ENCODE measurements around the gene FRS2.

Gene FRS2

DNA sequence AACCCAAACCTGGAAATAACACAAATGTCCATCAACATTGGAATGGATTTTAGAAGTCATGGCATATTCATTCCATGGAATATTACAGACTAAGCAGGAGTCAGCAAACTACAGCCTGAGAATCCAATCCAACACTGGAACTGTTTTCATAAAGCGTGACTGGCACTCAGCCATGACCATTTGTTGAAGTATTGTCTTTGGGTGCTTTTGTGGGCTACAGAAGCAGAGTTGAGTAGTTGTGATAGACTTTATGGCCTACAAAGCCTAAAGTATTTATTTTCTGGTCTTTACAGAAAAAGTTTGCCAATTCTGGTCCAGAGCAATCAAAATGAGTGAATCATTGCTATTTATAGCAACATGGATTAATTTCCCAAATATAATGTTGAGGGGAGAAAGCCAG, 34.5 kb upstream of the FRS2 start:
- Histone ChIP-seq H3K27me3 (ENCODE audit: insufficient read depth, low read depth) (no peaks in the 10 kb centered on the region), H2AFZ (ENCODE audit: low read depth) (no peak overlapping the region), H3K4me3 (IDR thresholded peaks at IDR 0.05; ENCODE audit: insufficient read depth, low read depth, low read length) (no peak overlapping the region), H3K4me1 (ENCODE audit: low read depth, poor library complexity, severe bottlenecking) (peaks cover 9% of the 10 kb centered on the region), H3K4me2 (no peak overlapping the region), H3K27ac (no peak overlapping the region), H3K9ac (no peak overlapping the region), H4K20me1 (ENCODE audit: insufficient read depth) (no peaks in the 10 kb centered on the region), H3K79me2 (ENCODE audit: insufficient read depth, low read depth) (no peaks in the 10 kb centered on the region), H3K36me3 (ENCODE audit: insufficient read depth) (no peaks in the 10 kb centered on the region)
- TF ChIP-seq, protein P1, sequence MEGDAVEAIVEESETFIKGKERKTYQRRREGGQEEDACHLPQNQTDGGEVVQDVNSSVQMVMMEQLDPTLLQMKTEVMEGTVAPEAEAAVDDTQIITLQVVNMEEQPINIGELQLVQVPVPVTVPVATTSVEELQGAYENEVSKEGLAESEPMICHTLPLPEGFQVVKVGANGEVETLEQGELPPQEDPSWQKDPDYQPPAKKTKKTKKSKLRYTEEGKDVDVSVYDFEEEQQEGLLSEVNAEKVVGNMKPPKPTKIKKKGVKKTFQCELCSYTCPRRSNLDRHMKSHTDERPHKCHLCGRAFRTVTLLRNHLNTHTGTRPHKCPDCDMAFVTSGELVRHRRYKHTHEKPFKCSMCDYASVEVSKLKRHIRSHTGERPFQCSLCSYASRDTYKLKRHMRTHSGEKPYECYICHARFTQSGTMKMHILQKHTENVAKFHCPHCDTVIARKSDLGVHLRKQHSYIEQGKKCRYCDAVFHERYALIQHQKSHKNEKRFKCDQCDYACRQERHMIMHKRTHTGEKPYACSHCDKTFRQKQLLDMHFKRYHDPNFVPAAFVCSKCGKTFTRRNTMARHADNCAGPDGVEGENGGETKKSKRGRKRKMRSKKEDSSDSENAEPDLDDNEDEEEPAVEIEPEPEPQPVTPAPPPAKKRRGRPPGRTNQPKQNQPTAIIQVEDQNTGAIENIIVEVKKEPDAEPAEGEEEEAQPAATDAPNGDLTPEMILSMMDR (conservative IDR thresholded peaks at IDR 0.05; ENCODE audit: low read depth, low read length), result no peak

DNA sequence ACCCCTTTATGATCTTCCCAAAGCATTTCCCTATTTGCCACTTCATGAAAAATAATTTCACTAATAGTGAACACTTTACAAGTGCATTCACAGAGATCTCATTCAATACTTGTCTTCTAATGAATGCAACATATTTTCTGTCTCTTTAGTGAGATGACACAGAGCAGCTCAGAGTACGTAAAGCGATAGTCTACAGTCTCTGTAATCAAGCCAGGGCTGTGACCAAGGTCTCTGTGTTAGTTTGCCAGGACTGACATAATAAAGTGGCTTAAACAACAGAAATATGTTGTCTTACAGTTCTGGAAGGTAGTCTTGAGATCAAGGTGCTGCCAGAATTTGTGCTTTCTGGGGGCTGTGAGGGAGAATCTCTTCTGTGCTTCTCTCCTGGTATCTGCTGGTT, 33.1 kb upstream of the FRS2 start:
- H2AFZ ChIP-seq (ENCODE audit: low read depth), result no peak overlapping the region
- H4K20me1 ChIP-seq (ENCODE audit: insufficient read depth), result no peaks in the 10 kb centered on the region
- H3K27me3 ChIP-seq (ENCODE audit: insufficient read depth, low read depth), result no peaks in the 10 kb centered on the region
- no peak overlapping the region for H3K4me2 ChIP-seq
- H3K79me2 ChIP-seq (ENCODE audit: insufficient read depth, low read depth), result no peaks in the 10 kb centered on the region
- no peak overlapping the region for H3K9ac ChIP-seq
- TF ChIP-seq, protein P1 (conservative IDR thresholded peaks at IDR 0.05; ENCODE audit: low read depth, low read length), result no peak
- no peaks in the 10 kb centered on the region for H3K36me3 ChIP-seq (ENCODE audit: insufficient read depth)
- no peak overlapping the region for H3K27ac ChIP-seq
- no peak overlapping the region for H3K4me3 ChIP-seq (IDR thresholded peaks at IDR 0.05; ENCODE audit: insufficient read depth, low read depth, low read length)
- H3K4me1 ChIP-seq (ENCODE audit: low read depth, poor library complexity, severe bottlenecking), result no peaks in the 10 kb centered on the region

DNA sequence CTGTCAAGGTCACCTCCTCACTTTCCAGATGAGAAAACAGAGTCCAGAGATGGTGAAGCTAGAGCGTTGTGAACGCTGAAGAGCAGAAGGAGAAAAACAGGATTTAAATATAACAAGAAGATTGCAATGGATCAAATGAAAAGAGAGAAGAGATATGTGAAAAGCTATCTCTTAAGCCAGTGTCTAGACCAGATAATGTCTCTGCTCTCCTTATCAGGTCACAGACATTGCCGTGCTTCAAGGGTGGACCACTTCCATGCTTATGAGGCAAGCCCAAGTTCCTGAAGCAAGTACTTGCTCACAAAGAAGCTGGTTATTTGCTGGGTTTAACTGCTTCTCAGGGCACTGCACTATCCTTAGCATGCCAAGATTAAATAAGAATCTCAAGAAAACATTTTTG, 31.6 kb upstream of the FRS2 start:
- TF ChIP-seq, protein P1 (conservative IDR thresholded peaks at IDR 0.05; ENCODE audit: low read depth, low read length), result no peak
- H3K4me1 ChIP-seq (ENCODE audit: low read depth, poor library complexity, severe bottlenecking), result no peaks in the 10 kb centered on the region
- no peaks in the 10 kb centered on the region for H3K79me2 ChIP-seq (ENCODE audit: insufficient read depth, low read depth)
- no peak overlapping the region for H2AFZ ChIP-seq (ENCODE audit: low read depth)
- no peak overlapping the region for H3K9ac ChIP-seq
- H3K4me3 ChIP-seq (IDR thresholded peaks at IDR 0.05; ENCODE audit: insufficient read depth, low read depth, low read length), result no peak overlapping the region
- H3K4me2 ChIP-seq, result no peak overlapping the region
- no peaks in the 10 kb centered on the region for H3K27me3 ChIP-seq (ENCODE audit: insufficient read depth, low read depth)
- H3K27ac ChIP-seq, result no peak overlapping the region
- no peaks in the 10 kb centered on the region for H3K36me3 ChIP-seq (ENCODE audit: insufficient read depth)
- H4K20me1 ChIP-seq (ENCODE audit: insufficient read depth), result no peaks in the 10 kb centered on the region

DNA sequence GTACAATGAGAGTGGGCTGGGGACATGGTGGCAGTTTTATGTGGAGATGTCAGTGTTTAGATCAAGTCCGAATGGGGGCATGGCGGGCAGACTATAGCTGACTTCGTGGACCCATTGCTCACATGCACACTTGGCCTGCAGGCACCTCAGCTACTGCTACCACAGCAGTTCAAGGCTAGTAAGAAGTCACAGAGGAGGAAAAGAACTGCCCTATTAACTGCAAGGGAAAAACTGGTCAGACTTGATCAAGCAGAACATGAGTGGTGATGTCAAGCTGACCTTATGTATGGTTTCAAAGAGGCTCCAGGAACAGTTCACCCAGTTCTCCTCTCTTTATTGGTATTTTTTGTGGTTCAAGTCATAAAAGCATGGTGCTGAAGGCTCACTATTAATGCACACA, 30.2 kb upstream of the FRS2 start:
- no peak overlapping the region for H2AFZ ChIP-seq (ENCODE audit: low read depth)
- no peak overlapping the region for H3K4me2 ChIP-seq
- no peak overlapping the region for H3K4me3 ChIP-seq (IDR thresholded peaks at IDR 0.05; ENCODE audit: insufficient read depth, low read depth, low read length)
- no peak overlapping the region for H3K9ac ChIP-seq
- TF ChIP-seq, protein P1 (conservative IDR thresholded peaks at IDR 0.05; ENCODE audit: low read depth, low read length), result no peak
- no peaks in the 10 kb centered on the region for H3K27me3 ChIP-seq (ENCODE audit: insufficient read depth, low read depth)
- no peak overlapping the region for H3K27ac ChIP-seq
- no peaks in the 10 kb centered on the region for H3K4me1 ChIP-seq (ENCODE audit: low read depth, poor library complexity, severe bottlenecking)
- H3K36me3 ChIP-seq (ENCODE audit: insufficient read depth), result no peaks in the 10 kb centered on the region
- no peaks in the 10 kb centered on the region for H4K20me1 ChIP-seq (ENCODE audit: insufficient read depth)
- no peaks in the 10 kb centered on the region for H3K79me2 ChIP-seq (ENCODE audit: insufficient read depth, low read depth)

DNA sequence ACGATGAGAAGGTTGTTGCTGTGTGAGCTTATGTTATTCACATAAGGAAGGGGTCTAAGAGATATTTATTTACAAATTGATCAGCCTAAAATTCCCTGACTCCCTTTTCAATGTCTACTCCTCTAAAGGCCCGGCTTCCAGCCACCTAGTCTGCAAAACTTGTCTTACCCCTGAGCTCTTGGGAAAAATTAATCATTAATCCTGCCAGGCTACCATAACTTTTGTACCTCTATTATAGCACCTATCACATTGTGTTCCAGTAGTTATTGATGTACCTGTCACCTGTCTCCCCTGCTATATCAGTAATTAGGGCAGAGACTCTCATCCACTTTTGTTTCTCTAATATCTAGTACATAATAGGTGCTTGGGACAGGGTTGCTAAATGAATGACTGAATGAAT, 29.3 kb upstream of the FRS2 start:
- Histone ChIP-seq H4K20me1 (ENCODE audit: insufficient read depth) (no peaks in the 10 kb centered on the region), H3K27me3 (ENCODE audit: insufficient read depth, low read depth) (no peaks in the 10 kb centered on the region), H3K79me2 (ENCODE audit: insufficient read depth, low read depth) (no peaks in the 10 kb centered on the region), H3K36me3 (ENCODE audit: insufficient read depth) (no peaks in the 10 kb centered on the region), H3K4me2 (no peak overlapping the region), H3K4me1 (ENCODE audit: low read depth, poor library complexity, severe bottlenecking) (no peaks in the 10 kb centered on the region), H3K4me3 (IDR thresholded peaks at IDR 0.05; ENCODE audit: insufficient read depth, low read depth, low read length) (no peak overlapping the region), H2AFZ (ENCODE audit: low read depth) (no peak overlapping the region), H3K9ac (no peak overlapping the region), H3K27ac (no peak overlapping the region)
- TF ChIP-seq, protein P1 (conservative IDR thresholded peaks at IDR 0.05; ENCODE audit: low read depth, low read length), result no peak

Measured in KMS-11 (cell line).